GM23338 (cell line): ENCODE results near the gene SPATA9. TPM values are rescaled to one million over a fixed set of nuclear protein-coding genes. Genes with fewer than 3 reads are reported as not detected.
"Not testable (repeated sequence)": the region's sequence is repeated elsewhere in the genome, so short reads cannot be mapped to it uniquely, and the experiment has no call there.

ENCODE experiments used
- ATAC-seq: fragments of 200-7000 bp; cut with Tn5 transposase; 3 replicates; pipeline ENCODE4 v1.9.1; 2020
- DNase-seq: peaks from one replicate; pipeline ENCODE4 v3.0.0-alpha.2; 2015; ENCODE audit warnings: low spot score
- H2AFZ ChIP-seq: fragments of 200-600 bp; sonication (generic); 2 replicates; pipeline ENCODE4 v1.8.0; 2016; ENCODE audit warnings: antibody characterized with exemption, mild to moderate bottlenecking, moderate library complexity
- H3F3A ChIP-seq: fragments of 200-600 bp; sonication (generic); replicated peaks from 2 replicates; pipeline ENCODE4 v1.8.0; 2017; ENCODE audit warnings: antibody characterized with exemption, mixed run types, low read depth
- H3K27ac ChIP-seq: fragments of 200-600 bp; sonication (generic); 2 replicates; pipeline ENCODE4 v1.6.1; 2016; ENCODE audit warnings: low read depth
- H3K27me3 ChIP-seq: fragments of 200-600 bp; sonication (generic); 2 replicates; pipeline ENCODE4 v1.8.0; 2016; ENCODE audit warnings: mild to moderate bottlenecking, mixed run types, moderate library complexity; ENCODE audit not compliant: insufficient read depth
- H3K36me3 ChIP-seq: fragments of 200-600 bp; sonication (generic); 2 replicates; pipeline ENCODE4 v1.8.0; 2016; ENCODE audit warnings: mild to moderate bottlenecking; ENCODE audit not compliant: insufficient read depth
- H3K4me1 ChIP-seq: fragments of 200-600 bp; sonication (generic); 2 replicates; pipeline ENCODE4 v1.8.0; 2016; ENCODE audit warnings: mild to moderate bottlenecking, moderate library complexity; ENCODE audit not compliant: insufficient read depth
- H3K4me2 ChIP-seq: fragments of 200-600 bp; sonication (generic); 2 replicates; pipeline ENCODE4 v1.7.1; 2017; ENCODE audit warnings: mixed run types
- H3K4me3 ChIP-seq: fragments of 200-600 bp; sonication (generic); 2 replicates; pipeline ENCODE4 v1.6.1; 2016; ENCODE audit warnings: mixed run types
- H3K79me2 ChIP-seq: fragments of 200-600 bp; sonication (generic); replicated peaks from 2 replicates; pipeline ENCODE4 v1.8.0; 2017; ENCODE audit warnings: mild to moderate bottlenecking; ENCODE audit not compliant: insufficient read depth
- H3K9me2 ChIP-seq: fragments of 200-600 bp; sonication (generic); 2 replicates; pipeline ENCODE4 v1.8.0; 2017; ENCODE audit not compliant: insufficient read depth
- H4K20me1 ChIP-seq: fragments of 200-600 bp; sonication (generic); replicated peaks from 2 replicates; pipeline ENCODE4 v1.8.0; 2017; ENCODE audit warnings: mild to moderate bottlenecking; ENCODE audit not compliant: insufficient read depth
- H3K27ac Mint-ChIP-seq: 2 replicates; pipeline ENCODE4 v1.8.0; 2020; ENCODE audit warnings: inconsistent platforms, mild to moderate bottlenecking, moderate library complexity, mixed read lengths
- H3K27me3 Mint-ChIP-seq: 3 replicates; pipeline ENCODE4 v1.8.0; 2022; ENCODE audit warnings: low read depth, mild to moderate bottlenecking, moderate library complexity, mixed read lengths, inconsistent platforms; ENCODE audit not compliant: insufficient read depth, poor library complexity
- H3K36me3 Mint-ChIP-seq: 3 replicates; pipeline ENCODE4 v1.8.0; 2021; ENCODE audit warnings: low read depth, mild to moderate bottlenecking, inconsistent platforms, moderate library complexity, mixed read lengths
- H3K4me1 Mint-ChIP-seq: 3 replicates; pipeline ENCODE4 v1.8.0; 2020; ENCODE audit warnings: mild to moderate bottlenecking, inconsistent platforms, mixed read lengths
- H3K4me3 Mint-ChIP-seq: 3 replicates; pipeline ENCODE4 v1.8.0; 2021; ENCODE audit warnings: moderate library complexity, mild to moderate bottlenecking, inconsistent platforms, mixed read lengths
- H3K9me3 Mint-ChIP-seq: 3 replicates; pipeline ENCODE4 v1.8.0; 2020; ENCODE audit warnings: moderate library complexity, mild to moderate bottlenecking, inconsistent platforms, mixed read lengths
- EZH2 ChIP-seq: fragments of 200-600 bp; sonication (generic); IDR thresholded peaks from one replicate; pipeline ENCODE4 v1.8.0; 2017; ENCODE audit warnings: antibody characterized with exemption, mild to moderate bottlenecking, low read depth; ENCODE audit not compliant: unreplicated experiment
- EZH2phosphoT487 ChIP-seq: fragments of 200-600 bp; sonication (generic); IDR thresholded peaks from one replicate; pipeline ENCODE4 v1.8.1; 2018; ENCODE audit warnings: antibody characterized with exemption; ENCODE audit not compliant: unreplicated experiment
- JUNB ChIP-seq: IDR thresholded peaks from one replicate; pipeline ENCODE4 v1.6.1; 2016; ENCODE audit warnings: antibody characterized with exemption; ENCODE audit not compliant: unreplicated experiment
- POLR2AphosphoS5 ChIP-seq: IDR thresholded peaks from 2 replicates; pipeline ENCODE4 v1.6.1; 2016; ENCODE audit warnings: antibody characterized with exemption, low read depth
- STAT1 ChIP-seq: IDR thresholded peaks from one replicate; pipeline ENCODE4 v1.6.1; 2016; ENCODE audit warnings: antibody characterized with exemption; ENCODE audit not compliant: unreplicated experiment
- ZNF331 ChIP-seq: fragments of 250-450 bp; sonication (Bioruptor Pico); IDR thresholded peaks from 2 replicates; pipeline ENCODE4 v1.5.0; 2020; ENCODE audit warnings: low read depth, mild to moderate bottlenecking, moderate library complexity
- polyA plus RNA-seq: library from polyadenylated mRNA; unstranded; fragments of >200 nt; fragmentation: Nextera tagmentation; extraction: Ambion mirVana; gene quantifications from 2 replicates; pipeline ENCODE4 v1.2.1, GENCODE V29; 2016
- total RNA-seq: library from RNA; depleted of rRNA; stranded (reverse); fragments of >200 nt; shearing (Covaris generic); gene quantifications from 2 replicates; pipeline ENCODE4 v1.2.3, GENCODE V29; 2014
- TF ChIP-seq, protein P1 (sequence below): fragments of 250-450 bp; sonication (Bioruptor Pico); IDR thresholded peaks from 2 replicates; pipeline ENCODE4 v1.5.0; 2020; ENCODE audit warnings: mild to moderate bottlenecking, moderate library complexity
- TF ChIP-seq, protein P2 (sequence below): IDR thresholded peaks from one replicate; pipeline ENCODE4 v1.6.1; 2018; ENCODE audit warnings: antibody characterized with exemption; ENCODE audit not compliant: unreplicated experiment

The SPATA9 gene
- total and polyA plus RNA-seq, 2 experiments from 2014 or later: not detected

GRCh38 chr5:95646569-95647431, 36.0 kb downstream of the SPATA9 start, which contains the start of gene RFESD (continued):
- TF ChIP-seq, protein P1, sequence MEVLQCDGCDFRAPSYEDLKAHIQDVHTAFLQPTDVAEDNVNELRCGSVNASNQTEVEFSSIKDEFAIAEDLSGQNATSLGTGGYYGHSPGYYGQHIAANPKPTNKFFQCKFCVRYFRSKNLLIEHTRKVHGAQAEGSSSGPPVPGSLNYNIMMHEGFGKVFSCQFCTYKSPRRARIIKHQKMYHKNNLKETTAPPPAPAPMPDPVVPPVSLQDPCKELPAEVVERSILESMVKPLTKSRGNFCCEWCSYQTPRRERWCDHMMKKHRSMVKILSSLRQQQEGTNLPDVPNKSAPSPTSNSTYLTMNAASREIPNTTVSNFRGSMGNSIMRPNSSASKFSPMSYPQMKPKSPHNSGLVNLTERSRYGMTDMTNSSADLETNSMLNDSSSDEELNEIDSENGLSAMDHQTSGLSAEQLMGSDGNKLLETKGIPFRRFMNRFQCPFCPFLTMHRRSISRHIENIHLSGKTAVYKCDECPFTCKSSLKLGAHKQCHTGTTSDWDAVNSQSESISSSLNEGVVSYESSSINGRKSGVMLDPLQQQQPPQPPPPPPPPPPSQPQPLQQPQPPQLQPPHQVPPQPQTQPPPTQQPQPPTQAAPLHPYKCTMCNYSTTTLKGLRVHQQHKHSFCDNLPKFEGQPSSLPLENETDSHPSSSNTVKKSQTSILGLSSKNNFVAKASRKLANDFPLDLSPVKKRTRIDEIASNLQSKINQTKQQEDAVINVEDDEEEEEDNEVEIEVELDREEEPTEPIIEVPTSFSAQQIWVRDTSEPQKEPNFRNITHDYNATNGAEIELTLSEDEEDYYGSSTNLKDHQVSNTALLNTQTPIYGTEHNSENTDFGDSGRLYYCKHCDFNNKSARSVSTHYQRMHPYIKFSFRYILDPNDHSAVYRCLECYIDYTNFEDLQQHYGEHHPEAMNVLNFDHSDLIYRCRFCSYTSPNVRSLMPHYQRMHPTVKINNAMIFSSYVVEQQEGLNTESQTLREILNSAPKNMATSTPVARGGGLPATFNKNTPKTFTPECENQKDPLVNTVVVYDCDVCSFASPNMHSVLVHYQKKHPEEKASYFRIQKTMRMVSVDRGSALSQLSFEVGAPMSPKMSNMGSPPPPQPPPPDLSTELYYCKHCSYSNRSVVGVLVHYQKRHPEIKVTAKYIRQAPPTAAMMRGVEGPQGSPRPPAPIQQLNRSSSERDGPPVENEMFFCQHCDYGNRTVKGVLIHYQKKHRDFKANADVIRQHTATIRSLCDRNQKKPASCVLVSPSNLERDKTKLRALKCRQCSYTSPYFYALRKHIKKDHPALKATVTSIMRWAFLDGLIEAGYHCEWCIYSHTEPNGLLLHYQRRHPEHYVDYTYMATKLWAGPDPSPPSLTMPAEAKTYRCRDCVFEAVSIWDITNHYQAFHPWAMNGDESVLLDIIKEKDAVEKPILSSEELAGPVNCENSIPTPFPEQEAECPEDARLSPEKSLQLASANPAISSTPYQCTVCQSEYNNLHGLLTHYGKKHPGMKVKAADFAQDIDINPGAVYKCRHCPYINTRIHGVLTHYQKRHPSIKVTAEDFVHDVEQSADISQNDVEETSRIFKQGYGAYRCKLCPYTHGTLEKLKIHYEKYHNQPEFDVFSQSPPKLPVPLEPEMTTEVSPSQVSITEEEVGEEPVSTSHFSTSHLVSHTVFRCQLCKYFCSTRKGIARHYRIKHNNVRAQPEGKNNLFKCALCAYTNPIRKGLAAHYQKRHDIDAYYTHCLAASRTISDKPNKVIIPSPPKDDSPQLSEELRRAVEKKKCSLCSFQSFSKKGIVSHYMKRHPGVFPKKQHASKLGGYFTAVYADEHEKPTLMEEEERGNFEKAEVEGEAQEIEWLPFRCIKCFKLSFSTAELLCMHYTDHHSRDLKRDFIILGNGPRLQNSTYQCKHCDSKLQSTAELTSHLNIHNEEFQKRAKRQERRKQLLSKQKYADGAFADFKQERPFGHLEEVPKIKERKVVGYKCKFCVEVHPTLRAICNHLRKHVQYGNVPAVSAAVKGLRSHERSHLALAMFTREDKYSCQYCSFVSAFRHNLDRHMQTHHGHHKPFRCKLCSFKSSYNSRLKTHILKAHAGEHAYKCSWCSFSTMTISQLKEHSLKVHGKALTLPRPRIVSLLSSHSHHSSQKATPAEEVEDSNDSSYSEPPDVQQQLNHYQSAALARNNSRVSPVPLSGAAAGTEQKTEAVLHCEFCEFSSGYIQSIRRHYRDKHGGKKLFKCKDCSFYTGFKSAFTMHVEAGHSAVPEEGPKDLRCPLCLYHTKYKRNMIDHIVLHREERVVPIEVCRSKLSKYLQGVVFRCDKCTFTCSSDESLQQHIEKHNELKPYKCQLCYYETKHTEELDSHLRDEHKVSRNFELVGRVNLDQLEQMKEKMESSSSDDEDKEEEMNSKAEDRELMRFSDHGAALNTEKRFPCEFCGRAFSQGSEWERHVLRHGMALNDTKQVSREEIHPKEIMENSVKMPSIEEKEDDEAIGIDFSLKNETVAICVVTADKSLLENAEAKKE (CRISPR knock-in tag): no peak
- TF ChIP-seq EZH2phosphoT487 (no peak), POLR2AphosphoS5 (peak; percentile 74), JUNB (no peak), EZH2 (no peak), STAT1 (no peak), ZNF331 (no peak)
- TF ChIP-seq, protein P2, sequence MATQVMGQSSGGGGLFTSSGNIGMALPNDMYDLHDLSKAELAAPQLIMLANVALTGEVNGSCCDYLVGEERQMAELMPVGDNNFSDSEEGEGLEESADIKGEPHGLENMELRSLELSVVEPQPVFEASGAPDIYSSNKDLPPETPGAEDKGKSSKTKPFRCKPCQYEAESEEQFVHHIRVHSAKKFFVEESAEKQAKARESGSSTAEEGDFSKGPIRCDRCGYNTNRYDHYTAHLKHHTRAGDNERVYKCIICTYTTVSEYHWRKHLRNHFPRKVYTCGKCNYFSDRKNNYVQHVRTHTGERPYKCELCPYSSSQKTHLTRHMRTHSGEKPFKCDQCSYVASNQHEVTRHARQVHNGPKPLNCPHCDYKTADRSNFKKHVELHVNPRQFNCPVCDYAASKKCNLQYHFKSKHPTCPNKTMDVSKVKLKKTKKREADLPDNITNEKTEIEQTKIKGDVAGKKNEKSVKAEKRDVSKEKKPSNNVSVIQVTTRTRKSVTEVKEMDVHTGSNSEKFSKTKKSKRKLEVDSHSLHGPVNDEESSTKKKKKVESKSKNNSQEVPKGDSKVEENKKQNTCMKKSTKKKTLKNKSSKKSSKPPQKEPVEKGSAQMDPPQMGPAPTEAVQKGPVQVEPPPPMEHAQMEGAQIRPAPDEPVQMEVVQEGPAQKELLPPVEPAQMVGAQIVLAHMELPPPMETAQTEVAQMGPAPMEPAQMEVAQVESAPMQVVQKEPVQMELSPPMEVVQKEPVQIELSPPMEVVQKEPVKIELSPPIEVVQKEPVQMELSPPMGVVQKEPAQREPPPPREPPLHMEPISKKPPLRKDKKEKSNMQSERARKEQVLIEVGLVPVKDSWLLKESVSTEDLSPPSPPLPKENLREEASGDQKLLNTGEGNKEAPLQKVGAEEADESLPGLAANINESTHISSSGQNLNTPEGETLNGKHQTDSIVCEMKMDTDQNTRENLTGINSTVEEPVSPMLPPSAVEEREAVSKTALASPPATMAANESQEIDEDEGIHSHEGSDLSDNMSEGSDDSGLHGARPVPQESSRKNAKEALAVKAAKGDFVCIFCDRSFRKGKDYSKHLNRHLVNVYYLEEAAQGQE: no peak

DNA sequence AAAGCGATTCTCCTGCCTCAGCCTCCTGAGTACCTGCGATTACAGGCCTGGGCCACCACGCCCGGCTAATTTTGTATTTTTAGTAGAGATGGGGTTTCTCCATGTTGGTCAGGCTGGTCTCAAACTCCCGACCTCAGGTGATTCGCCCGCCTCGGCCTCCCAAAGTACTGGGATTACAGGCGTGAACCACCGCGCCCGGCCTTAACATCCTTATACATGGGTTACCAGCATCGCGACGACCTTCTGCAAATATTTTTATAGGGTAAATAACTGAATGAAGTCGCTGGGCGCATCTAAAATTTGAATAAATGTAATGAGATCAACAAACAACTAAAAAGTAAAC, 36.6 kb downstream of the SPATA9 start:
- H2AFZ ChIP-seq: peak overlapping the region; percentile 70; the same call in 1 of the 2 replicates
- H3K4me3 ChIP-seq, H3K27ac Mint-ChIP-seq, DNase-seq, ATAC-seq, H3K79me2 ChIP-seq, H3K4me1 ChIP-seq, H3K36me3 ChIP-seq, H3K9me3 Mint-ChIP-seq, H4K20me1 ChIP-seq, H3F3A ChIP-seq, H3K27me3 Mint-ChIP-seq, H3K4me1 Mint-ChIP-seq, H3K9me2 ChIP-seq, H3K27me3 ChIP-seq, H3K27ac ChIP-seq, H3K36me3 Mint-ChIP-seq, H3K4me2 ChIP-seq: not testable (repeated sequence)
- H3K4me3 Mint-ChIP-seq: peak overlapping the region; percentile 78
